NCI-H1092 treated with DMSO at 0.1 percent for 48 hours (cell line): ENCODE measurements around the gene DTX3.
"Not testable (repeated sequence)": the region's sequence is repeated elsewhere in the genome, so short reads cannot be mapped to it uniquely, and the experiment has no call there.

Source experiments
- DNase-seq: peaks from one replicate; lab custom pipeline; 2025; lab: John Stamatoyannopoulos, UW

DTX3 gene

DNA sequence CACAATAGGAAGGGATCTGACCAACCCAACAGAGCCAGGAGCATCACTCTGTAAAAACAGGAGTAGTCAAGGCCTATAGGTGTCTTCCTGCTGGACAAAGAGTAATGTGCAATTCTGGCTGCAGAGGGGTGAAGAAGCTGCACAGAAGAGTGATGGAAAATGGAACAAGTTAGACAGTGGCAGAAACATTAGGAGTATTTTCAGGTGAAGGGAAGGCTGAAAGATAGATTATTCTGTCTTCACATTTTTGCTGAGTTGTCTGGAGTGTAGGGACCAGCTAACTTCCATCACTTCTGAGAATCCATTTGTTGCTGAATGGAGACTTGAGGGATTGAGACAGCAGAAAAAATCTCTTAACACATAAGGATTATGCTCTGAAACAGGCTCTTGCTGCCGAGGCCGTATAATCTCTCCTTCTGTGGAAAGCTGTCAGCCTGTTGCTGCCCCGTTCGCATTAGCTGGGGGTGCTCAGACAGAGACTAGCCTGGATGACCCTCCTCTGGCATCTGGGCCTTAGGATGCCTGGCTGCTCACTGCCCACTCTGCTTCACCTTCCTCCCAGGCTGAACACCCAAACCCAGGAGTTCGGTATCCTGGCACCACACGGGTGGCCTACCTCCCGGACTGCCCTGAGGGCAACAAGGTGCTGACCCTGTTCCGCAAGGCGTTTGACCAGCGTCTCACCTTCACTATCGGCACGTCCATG is 3.5 kb downstream of the DTX3 start:
- DNase-seq: no peak

DNA sequence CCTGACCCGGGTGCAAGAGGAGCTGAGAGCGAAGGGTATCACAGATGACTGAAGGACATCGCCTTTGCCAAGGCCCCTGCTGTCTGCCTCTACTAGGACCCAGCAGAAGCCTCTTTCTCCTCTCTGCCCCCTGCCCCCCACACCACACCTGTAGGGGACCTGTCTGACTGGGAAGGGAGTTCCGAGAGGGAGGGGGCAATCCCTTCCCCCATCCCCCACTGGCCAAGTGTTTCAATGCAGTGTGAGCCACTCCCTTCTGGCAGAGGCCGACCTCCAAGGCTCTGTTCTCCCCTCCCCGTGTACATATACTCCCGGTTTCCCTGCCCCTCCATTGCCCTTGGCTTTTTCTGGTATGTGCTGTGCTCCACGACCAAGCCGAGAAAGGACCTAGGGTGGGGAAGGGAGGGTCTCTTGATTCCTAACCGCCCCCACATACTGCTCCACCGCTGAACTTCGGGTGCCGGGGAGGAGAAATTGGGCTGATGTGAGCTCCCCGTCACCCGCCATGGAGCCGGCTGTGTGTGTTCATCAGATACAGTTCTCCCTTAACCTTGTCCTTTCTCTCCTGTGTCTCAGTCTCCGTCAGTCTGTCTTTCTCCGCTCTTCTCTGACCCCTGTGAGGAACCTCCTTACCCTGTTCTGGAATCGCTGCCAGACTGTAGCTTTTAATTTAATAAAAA is 4.6 kb downstream of the DTX3 start:
- no peak for DNase-seq

DNA sequence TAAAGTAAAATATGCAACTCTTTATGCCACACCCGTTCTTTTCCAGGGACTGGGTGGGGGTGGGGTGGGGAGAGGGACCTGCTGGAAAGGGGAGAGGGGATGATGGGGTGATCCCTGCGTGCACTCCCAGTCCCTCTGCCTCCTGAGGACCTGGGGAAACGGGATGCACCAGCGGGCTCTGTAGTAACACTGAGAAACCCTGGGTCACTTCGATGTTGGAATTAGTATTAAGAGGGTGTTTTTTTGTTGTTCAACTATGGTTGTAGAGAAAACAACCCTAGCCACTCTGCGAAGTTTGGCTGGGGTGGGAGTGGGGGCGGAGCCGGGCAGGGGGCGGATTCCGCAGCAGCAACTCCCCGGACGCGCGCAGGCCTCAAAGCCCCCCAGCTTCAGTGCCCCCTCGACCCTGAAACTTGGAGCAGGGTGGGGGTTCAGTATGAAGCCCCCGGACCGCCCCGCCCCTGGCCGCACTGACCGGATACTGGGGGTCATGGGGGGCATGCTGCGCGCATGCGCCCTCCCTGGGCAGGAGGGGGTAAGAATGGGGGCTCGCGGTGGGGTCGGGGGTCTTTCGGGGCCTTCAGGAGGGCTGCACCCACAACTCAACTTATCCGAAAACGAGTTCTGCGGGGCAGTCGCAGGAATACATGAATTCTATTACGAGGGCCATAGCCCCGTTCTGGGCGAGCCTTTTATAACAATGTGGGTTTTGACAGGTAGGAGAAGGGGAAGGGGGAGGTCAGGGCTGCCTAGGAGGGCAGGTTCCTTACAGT is 5.3 kb downstream of the DTX3 start:
- DNase-seq: no peak

DNA sequence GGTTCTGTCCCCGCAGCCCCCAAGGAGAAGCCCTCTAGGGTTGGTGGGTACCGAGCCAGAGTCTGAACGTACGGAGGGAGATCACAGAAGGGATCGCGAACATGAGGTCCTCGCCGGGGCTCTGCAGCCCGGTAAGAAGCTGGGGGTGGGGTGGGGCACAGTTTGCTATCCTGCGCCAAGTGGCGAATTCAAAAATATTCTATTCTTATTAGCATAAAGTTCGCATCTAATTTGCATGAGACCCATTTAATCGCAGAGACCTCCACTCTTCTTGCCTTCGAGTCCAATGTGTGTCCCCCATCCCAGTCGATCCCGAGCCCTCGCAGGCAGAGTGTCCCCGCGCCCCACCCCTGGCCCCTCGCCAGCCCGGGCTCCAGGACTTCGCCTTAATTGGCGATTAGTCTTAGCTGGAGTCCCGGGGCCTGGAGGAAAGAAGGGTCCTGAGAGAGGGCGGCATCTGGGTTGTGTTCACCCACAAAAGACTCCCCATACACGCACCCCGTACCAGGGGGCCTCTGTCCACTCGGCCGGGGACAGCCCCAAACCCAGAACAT is 6.0 kb downstream of the DTX3 start:
- DNase-seq: no peak

DNA sequence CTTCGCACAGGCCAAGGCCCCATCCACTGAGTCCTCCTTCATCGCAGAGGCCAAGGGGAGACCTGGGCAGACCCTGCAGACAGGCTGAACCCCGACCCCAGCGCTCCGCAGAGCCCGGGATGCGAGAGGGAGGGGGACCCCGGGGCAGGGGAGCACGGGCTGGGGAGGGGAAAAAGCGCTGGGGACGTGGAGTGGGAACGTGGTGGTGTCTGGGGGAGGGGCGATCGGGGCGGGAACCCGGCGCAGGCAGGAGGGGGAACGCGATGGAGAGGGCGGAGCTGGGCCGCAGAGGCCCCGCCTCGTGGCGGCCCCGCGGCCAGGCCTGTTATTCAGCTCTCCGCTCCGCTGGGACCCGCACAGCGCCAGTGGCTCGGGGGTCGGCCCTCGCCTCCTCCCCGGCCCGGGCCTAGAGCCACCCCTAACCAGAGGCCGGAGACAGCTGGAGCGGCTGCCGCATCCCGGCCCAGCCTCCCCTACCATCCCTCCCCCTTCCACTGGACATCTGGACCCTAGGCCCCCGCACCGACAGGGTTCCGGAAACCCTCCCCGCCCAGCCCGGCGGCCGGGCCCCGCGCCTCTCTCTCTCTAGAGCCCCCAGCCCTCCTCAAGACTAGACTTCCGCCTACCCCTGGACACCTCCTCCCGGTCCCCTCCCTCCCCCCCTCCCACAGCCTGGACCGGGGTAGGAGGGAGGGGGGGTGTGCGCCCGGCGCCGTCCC is 6.6 kb downstream of the DTX3 start, which contains the start of gene ARHGEF25:
TSS of gene ARHGEF25 (plus strand) at position 328 of the 719 bp plus-strand sequence. CDS start 460 bp downstream, outside the sequence.
- peak; percentile 54 for DNase-seq

DNA sequence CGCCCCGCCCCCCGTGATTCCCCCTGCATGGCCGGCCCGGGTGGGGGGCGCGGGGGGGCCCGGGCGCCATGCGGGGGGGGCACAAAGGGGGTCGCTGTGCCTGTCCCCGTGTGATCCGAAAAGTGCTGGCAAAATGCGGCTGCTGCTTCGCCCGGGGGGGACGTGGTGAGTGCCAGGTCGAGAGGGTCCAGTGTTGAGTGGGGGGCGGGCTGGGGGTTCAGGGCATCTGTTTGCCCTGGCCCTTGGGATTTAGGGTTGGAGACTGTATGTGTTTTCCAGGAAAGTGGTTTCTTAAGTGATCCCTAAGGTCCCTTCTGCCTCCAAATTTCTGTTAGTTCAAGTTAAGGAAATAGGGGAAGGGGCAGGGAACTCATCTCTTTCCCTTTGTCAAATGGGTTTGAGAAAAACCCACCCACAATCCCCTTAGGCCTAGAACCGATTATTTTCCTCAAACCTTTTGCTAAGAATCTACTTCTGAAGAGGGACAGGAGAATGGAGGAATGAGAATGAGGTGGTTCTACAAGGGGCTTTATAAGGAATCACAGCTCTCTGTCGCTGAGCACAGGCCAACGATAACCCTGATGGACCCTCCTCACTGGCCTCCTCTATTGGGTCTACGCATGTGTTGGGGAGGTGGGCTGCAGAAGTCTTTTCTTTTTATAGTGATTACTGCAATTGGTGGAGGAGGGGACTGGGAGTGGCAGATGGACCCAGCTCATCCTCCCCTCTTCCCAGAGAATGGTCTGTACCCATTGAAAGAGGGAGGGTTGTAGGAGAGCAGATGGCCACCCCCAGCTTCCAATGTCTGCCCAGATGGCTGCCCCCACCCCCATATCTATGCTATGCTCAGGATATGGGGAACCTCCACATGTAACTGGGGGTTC is 7.4 kb downstream of the DTX3 start:
- DNase-seq: no peak

DNA sequence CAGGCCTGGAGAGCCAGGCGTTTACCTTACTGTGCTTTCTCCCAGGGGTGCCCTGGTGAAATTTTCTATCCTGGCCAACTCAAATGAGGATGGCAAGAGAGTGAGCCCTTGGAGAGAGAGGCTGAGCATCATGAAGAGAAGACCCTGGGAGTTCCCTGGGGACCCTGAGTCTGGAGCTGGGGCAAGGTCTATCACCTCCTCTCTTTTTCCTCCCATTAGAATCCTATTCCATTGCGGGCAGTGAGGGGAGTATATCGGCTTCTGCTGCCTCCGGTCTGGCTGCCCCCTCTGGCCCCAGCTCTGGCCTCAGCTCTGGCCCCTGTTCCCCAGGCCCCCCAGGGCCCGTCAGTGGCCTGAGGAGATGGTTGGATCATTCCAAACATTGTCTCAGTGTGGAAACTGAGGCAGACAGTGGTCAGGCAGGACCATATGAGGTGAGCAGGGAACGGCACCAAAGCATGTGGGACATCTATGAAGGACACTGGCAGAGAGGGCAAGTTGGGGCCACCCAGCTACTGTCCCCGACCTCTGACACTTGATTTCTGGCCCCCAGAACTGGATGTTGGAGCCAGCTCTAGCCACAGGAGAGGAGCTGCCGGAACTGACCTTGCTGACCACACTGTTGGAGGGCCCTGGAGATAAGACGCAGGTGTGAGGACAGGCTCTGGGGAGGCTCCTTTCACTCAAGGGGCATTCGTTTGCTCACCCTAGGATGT is 8.2 kb downstream of the DTX3 start:
- DNase-seq: no peak

DNA sequence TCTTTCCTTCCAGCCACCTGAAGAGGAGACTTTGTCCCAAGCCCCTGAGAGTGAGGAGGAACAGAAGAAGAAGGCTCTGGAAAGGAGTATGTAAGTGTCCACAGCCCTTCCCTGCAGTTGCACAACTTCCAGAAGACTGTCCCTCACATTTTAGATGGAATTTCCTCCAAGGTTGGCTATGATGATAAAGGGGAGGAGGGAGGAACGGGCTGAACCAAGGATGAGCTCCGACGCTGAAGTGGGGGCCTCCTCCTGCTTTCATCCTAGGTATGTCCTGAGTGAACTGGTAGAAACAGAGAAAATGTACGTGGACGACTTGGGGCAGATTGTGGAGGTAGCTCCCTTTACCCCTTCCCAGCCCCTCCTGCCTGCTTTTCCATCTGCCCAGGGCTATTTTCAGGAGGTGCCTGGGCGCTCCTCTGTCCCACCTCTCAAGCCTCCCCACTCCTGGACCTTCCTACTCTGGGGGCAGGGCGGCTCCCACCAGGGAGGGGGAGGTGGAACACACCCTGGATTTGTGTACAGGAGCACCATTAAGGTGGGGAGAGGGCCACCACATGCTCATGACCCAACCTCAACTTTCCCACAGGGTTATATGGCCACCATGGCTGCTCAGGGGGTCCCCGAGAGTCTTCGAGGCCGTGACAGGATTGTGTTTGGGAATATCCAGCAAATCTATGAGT is 8.9 kb downstream of the DTX3 start:
- DNase-seq: no peak

DNA sequence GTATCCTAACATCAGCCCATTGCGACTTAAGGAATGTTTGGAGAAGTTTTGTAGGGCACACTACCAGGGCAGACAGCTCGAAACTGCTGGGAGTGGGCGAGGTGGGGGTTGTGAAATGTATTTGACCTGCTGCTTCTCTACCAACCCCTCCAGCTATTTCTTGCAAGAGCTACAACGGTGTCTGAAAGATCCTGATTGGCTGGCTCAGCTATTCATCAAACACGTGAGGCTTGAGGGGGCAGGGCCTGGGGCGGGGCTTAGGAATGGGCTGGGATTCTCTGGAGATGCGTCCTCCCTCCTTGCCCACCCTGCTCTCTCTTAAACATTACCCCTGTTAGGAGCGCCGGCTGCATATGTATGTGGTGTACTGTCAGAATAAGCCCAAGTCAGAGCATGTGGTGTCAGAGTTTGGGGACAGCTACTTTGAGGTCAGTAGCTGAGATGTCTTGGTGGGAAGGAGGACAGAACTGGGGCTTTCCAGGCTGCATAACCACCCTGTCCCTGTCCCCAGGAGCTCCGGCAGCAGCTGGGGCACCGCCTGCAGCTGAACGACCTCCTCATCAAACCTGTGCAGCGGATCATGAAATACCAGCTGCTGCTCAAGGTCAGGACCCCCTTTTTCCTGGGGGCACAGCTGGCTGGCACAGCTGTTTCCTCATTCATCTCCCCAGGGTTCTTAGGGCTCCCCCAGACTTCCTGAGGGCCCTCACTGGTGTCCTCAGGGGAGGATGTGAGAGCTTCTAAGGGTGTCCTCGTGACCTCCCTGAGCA is 9.7 kb downstream of the DTX3 start:
- no peak for DNase-seq

DNA sequence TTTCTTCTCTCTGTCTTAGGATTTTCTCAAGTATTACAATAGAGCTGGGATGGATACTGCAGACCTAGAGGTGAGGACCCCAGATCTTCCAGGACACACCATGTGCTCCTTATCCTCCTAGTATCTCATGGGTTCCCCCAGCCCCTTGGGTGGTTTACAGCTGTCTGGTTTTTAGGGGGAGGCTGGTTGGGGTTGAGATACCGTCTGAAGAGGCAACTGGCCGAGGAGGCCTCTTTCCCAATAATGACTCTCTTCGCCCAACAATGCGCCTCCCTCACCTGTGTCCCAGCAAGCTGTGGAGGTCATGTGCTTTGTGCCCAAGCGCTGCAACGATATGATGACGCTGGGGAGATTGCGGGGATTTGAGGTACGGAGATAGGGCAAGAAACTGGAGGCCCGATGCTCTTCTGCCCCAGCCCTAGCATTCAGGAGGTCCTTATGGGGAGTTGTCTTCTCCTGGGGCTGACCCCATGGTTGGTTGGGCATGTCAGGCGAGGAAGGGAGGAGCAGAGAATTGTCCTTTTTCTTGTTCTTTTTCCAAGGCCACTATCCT is 10.4 kb downstream of the DTX3 start:
- no peak for DNase-seq

DNA sequence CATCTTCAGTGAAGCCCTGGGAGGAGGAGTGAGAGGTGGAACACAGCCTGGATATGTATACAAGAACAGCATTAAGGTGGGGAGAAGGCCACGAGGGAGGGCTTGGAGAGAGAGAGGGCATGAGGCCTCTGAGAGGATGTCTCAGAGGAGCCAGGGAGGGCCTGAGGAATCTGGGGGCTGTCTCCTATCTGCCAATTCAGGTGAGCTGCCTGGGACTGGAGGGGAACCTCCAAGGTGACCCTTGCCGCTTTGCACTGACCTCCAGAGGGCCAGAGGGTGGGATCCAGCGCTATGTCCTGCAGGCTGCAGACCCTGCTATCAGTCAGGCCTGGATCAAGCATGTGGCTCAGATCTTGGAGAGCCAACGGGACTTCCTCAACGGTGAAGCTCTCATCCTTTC is 11.0 kb downstream of the DTX3 start:
- DNase-seq: no peak

DNA sequence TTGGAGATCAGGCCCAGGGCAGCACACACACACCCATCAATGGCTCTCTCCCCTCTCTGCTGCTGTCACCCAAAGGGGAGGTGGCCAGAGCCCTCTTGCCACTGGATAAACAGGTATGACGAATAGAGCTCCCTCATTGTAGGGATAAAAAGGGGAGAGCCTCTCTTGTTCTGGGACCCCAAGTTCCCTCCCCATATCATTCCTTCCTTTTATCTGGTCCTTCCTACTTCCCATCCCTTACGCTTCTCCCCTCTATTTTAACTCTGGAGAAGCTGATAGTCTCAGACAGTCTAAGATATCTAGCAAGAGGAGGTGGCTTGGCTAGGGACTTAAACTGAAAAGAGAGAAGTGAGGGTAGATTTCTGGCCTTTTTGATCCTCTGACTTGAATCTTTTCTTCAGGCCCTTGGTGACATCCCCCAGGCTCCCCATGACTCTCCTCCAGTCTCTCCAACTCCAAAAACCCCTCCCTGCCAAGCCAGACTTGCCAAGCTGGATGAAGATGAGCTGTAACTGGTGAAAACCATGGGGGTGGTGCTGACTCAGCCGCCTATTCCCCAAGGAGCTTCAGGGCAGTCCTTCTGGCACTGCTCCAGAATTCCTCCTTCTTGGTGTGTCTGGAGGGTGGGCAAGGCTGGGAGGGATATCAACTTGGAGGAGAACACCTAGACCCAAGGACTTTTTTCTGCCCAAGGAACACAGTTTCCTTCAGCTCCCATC is 11.9 kb downstream of the DTX3 start:
- no peak for DNase-seq

DNA sequence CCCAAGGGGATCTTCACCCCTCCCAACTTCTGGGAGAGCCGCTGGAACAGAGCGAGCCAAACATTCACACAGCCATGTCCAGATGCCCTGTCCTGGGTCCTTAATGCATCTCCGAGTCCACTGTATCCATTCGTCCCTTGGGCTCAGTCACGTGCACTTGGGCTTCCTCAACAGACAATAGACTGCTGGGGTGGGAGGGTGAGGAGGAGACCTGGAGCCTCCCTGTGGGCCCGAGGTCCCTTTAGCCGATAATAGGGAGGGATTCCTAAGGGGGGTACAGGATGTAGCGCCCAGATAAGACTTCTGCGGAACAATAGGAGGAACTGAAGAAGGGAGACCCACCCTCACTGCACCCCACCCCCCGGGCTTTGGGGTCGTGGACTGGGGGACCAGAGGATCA is 13.3 kb downstream of the DTX3 start:
- DNase-seq: no peak

DNA sequence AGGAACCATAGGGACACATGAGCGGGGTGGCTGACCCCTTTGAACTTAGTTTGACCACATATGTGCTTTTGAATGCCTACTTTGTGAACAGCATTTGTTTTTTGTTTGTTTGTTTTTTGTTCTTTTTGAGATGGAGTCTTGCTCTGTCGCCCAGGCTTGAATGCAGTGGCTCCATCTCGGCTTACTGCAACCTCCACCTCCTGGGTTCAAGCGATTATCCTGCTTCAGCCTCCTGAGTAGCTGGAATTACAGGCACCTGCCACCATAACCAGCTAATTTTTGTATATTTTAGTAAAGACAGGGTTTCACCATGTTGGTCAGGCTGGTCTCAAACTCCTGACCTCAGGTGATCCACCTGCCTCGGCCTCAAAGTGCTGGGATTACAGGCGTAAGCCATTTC is 13.8 kb downstream of the DTX3 start:
- DNase-seq: not testable (repeated sequence)

DNA sequence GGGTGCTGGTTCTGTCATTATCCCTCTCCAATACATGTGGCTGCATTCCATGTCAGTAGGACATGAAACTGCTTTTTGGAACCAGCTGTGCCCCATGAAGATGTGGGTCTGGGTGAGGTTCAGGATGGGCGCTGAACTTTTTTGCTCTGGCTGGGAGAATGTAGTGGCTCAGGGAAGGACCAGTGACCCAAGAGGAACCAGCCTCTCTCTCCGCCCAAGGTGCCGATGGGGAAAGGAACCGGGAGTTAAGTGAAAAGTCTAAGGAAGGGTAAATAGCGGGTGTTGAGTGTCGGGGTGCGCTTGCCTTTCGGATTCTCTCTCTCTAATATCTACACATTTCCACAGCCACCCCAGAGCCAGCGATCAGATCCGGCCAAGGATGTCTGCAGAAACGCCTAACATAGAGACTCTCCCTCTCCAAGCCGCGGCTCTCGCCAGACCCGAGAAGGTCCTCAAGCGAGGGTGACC is 14.4 kb downstream of the DTX3 start:
- no peak for DNase-seq

DNA sequence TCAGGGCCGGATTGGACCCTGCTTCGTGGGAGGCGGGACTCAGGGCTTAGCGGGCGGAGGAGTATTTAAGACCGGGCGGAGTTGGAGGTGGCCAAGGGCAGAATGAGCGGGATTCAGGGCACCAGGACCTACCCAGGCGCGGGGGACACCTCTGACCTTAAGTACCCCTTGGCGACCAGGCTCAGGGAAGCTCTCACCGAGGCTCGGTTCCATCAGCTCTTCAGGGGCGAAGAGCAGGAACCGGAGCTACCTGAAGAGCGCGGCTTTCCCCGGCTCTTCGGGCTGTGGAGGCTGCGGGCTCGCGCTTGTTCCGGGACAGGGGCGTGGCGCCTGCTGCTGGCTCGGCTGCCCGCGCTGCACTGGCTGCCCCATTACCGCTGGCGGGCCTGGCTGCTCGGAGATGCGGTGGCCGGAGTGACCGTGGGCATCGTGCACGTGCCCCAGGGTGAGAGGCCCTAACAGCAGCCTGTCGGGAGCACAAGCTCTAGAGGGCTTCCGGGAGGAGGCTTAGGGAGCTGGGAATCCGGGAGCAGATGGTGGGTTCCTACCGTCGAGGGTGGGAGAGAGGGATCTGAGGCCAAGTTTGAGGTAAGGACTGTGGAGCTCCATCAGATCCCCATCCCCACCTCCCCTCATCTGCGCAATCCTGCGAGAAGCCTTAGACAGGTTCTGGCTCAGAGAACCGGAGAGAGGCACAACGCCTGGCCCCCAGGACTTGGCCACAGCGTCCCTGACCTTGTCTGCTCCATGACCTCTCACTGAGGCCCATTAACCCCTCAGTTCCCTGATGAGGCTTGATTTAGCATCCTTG is 15.0 kb downstream of the DTX3 start:
- no peak for DNase-seq
